NCI-H526 treated with DMSO at 0.1 percent for 48 hours (cell line): ENCODE measurements around the gene FOXJ1.

Experiments used
- DNase-seq: peaks from one replicate; lab custom pipeline; 2025; lab: John Stamatoyannopoulos, UW

Gene FOXJ1

GRCh38 chr17:76091526-76092286, 49.3 kb downstream of the FOXJ1 start:
- no peak for DNase-seq

GRCh38 chr17:76090517-76091129, 50.4 kb downstream of the FOXJ1 start:
- DNase-seq, result no peak

GRCh38 chr17:76089680-76090516, 51.1 kb downstream of the FOXJ1 start:
- no peak for DNase-seq

GRCh38 chr17:76088868-76089576, 52.0 kb downstream of the FOXJ1 start:
- DNase-seq, result no peak

- DNase-seq, result no peak
Observed at GRCh38 chr17:76088041-76088867, 52.8 kb downstream of the FOXJ1 start.

GRCh38 chr17:76087531-76087930, 53.5 kb downstream of the FOXJ1 start:
- DNase-seq, result no peak

GRCh38 chr17:76086384-76086783, 54.7 kb downstream of the FOXJ1 start:
- DNase-seq, result no peak
